DMS79 (cell line): ENCODE data around the gene SMAD3.

Source experiments
- DNase-seq: peaks from one replicate; lab custom pipeline; 2025; lab: John Stamatoyannopoulos, UW

The SMAD3 gene

DNA sequence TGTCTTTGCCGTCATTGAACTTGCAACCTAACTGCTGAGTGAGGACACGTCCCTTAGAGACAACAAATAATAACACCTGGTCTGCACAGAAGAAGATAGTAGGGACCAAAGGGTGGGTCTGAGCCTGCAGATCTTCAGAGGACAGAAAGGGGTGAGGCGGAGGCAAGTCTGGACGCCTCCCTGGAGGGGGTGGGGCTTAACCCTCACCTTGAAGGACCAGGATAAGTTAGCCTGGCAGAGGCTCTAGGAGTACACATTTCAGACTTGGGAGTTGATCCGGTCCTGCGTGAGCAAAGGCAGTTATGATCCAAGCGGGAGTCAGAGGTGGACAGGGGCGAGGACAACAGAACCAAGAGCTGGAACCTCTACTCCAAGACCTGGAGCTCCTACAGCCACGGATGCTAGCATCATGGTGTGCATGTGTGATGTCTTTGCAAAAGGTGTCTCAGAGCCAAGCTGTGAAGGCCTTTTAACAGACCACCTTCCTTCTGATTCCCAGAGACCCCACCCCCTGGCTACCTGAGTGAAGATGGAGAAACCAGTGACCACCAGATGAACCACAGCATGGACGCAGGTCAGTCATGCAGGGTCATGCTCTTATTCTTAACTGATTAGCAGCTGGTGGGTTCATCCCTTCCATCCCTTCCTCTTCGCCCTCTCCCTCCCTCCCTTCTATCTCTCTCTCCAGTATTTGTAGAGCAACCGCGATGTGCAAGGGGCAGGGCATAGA, 101.0 kb downstream of the SMAD3 start:
- DNase-seq = no peak

DNA sequence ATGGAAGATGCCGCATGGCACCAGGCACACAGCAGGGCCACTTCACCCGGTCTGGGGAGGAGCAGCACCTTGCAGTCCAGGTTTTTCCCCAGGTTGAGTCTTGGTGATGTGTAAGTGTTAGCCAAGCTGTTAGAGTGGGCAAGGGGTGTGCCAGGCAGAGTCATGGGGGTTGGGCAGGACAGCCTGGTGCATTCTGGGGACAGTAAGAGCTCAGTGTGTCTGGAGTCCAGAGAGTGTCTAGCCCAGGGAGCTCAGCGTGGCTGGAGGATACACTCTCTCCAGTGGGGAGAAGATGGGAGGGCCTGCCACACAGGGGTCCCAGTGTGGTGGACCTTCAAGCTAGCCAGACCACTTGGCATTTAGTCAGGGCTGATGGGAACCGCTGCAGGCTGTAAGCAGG, 101.7 kb downstream of the SMAD3 start:
- DNase-seq = no peak

DNA sequence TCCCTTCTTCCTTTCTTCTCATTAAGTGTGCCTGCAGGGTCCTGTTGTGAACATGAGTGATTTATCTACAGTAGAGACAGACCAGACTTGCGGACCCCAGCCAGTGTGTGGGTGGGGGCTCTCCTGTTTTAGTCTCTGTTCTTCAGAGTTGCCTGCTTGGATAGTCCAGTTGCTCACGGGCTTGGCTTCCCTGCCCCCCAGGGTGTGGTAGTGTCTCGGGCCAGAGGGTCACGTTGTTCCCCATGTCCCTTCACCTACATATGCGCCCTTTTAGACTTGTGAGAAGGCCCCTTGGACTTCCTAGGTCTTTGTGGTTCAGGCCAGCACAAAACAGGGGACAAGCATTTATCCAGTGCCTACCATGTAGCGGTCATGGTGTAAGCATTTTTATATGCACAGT, 103.3 kb downstream of the SMAD3 start:
- DNase-seq = no peak

DNA sequence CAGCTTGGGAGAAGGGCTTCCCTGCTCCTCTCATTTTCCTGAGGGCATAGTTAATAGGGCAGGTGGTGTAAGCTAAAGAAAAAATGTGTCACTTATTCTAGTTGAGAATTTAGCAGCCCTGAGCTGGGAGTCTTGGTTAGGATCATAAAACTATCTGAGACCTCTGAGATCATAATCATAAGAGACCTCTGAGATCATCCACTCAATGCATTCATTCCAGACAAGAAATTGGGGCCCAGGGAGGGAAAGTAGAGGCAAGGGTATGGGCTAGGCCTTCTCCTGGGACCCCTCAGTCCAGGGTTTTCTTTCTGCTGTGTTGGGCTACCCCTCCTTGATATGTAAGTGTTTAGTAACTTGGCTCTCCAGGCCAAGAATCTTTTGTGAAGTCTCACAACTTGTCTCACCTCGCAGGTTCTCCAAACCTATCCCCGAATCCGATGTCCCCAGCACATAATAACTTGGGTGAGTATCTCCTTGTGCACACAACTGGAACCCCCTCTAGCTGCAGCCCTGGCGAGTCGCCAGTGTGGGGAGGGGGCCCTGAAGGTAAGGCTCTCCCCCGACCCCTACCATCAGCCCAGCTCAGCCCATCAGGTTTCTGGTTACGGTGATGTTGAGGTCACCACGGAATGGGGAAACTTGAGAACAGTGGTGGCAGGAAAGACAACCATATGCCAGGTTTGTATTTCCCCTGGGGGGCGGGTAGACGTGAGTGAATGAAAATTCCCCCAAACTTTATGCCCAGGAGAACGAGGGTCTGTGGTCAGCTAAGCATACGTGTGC, 104.9 kb downstream of the SMAD3 start:
- DNase-seq = no peak

DNA sequence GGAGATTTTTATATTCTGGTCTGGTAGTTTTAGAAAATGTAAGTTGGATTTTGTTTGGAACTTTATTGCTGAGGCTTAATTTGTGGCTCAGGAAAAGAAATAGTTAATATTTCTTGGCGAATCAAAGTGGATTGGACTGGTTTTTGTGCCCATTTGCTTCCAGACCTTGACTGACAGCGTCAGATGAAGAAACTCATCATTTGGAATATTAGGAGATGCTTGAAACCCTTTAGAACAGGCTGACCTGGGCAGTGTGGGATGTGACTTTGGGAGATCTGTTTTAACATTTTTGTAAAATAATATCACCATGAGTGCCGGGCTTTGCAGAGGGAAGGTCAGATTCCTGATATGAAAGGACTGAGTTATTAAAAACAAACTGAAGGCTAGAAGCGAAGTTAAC, 106.1 kb downstream of the SMAD3 start:
- no peak for DNase-seq

DNA sequence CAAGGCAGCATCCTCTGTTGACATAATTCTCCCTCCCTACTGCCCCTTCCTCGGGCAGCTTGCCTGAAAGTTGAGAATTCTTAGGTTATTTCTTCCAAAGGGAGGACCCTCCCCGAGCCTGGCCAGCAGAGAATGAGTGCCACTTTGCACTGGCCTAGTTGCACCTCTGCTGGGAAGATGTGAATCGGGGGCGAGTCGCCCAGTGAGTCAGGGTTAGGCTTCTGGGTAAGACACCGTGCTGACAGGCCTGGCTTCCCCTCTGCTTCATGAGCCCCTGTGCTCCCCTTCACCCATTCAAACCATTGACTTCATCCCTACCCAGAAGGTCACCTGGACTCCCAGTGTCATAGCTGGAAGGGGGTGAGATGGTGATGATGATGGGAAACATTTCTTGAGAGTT, 106.8 kb downstream of the SMAD3 start:
- no peak for DNase-seq

DNA sequence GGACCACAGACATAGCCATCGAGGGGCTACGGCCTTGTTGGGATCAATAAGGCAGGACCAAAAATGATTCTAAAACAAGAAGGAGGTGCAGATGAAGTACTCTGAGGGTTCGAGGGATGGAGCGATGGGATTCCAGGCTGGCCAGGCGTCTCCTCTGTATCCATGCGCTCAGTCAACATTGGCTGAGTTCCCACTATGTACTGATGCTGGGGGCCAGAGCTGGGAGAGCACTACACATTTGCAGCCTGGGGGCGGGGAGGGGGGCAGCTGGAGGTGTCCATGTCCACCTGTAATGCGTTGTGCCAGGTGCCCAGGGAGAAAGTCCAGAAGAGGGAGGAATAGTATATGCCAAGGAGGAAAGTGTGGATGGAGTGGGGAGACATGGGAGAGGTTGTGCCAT, 107.6 kb downstream of the SMAD3 start:
- DNase-seq = no peak

DNA sequence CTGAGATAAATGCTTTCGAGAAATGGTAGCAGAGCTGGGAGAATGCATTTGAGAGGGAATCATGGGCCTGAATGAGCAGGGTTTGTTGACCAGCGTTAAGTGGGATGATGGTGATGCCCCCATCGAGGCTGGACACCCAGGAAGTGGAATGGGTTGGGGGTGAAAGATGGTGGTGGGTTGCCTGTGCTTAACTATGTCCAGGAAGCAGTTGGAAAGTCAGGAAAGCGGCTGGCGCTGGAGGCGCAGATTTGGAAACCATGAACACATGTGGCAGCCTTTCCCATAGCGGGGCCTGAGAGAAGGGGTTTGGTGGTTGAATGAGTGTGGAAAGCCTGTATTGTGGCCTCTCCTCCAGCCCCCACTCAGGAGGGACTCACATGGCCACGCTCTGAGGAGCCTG, 108.4 kb downstream of the SMAD3 start:
- DNase-seq = no peak

DNA sequence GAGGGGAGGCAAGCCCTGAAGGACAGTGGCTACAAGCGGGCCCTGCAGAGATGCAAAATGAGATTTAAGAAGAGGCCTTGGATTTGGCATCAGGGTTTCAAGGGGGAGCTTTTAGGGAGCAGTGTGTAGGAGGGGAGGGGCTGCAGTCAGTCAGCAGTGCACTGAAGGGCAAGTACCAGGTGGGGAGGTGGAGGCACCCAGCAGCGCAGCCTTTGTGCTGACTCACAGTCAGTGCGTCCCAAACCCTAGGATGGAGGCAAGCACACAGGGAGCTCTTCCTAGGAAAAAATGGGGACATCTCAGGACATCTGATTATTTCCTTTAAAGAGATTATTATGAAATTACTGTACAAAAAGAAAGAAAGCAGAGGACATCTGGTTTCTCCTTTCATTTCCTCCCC, 109.0 kb downstream of the SMAD3 start:
- DNase-seq = no peak

DNA sequence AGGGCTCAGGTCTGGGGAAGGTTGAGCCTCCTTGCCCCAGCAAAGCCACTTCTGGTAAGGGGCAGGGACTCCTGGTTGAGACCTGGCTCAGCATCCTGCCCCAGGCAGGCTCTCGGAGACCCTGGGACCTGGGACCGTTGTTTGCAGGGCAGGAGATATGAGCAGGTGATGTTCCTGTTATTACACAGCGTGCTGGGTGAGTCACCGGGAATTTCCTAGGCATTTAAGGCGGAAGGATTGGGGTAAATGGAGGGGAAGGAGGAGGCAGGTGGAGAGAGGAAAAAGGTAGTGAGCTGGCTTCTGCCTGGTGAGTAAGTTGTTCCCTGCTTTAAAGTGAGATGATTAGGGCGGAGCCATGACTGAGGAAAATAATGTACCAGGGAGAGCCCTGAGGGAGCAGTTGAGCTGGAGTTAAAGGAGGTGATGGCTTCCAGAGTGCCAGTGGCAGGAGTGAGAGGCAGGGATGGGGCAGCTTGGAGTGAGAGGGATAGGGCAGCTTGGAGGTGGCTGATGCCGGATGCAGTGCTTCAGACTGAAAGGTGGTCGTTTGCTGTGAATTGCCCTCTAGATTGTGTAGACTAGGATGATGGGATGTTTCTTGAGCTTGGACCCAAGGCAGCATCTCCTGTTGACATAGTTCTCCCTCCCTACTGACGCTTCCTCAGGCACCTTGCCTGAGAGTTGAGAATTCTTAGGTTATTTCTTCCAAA, 109.6 kb downstream of the SMAD3 start:
- no peak for DNase-seq

DNA sequence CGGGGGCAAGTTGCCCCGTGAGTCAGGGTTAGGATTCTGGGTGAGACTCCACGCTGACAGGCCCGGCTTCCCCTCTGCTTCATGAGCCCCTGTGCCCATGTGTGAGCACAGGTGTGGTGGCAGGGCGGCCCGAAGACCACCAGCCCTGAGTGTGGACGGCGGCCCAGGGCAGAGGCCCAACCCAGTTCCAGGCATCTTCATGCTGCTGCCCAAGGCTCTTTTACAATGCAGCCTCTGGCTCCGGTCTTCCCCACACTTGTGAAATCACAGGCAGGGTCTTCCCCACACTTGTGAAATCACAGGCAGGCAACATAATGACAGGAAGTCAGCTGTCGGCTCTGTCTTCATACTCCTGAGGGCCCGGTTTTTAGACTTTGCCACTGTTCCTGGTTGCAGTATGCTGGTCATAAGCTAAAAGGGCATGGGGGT, 110.3 kb downstream of the SMAD3 start:
- DNase-seq = no peak

DNA sequence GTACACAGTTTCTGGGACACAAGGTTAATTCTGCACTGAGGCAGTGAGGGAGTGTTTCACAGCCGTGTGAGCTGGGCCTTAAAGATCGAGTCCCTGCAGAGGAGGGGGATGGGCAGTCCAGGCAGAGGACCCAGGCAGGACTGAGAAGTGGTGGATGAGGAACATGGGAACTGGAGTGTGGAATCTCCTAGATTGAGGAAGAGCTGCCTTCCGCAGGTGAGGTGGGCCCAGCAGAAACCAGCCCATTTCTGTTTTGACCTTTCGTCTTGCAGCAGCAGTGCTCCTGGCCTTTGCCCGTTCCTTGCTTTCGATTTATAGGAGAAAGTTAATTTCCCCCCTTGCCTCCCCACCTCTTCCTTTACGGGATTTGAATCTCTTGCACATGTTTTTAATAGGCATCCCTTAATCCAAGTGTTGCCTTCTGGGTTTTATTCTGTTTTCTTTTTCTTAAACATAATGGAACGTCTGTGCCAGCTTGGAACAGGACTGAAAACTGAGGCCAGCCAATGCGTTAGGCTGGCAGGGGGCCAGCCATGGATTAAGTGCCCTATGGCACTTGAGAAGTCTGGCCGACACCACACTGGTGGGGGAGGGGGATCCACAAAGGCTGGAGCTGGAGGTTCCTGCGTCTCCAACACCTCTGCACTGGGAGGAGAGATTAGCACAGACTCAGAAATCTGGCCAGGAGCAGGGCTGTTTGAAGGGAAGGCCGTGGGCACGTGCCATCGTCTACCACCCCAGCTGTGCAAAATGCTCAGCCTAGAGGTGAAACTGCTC, 111.0 kb downstream of the SMAD3 start:
- DNase-seq = peak; percentile 27

DNA sequence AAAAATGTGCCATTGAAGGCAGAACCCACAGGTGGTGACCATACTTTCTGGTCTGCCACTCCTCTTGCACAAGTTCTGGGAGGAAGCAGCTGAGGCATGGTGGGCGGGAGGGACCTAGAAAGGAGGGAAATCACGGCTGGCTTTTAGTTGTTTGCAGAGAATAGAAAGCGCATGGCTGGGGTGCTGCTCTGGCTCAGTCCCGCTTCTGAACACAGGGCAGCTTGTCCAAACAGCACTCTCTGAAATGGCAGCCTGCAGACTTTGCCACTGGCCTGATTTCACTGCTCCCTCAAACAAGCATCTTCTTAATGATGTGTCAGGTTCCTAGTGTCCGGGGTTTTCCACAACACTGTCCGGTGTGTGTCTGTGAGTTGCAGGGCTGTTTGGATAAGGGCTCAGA, 112.3 kb downstream of the SMAD3 start:
- DNase-seq = no peak

DNA sequence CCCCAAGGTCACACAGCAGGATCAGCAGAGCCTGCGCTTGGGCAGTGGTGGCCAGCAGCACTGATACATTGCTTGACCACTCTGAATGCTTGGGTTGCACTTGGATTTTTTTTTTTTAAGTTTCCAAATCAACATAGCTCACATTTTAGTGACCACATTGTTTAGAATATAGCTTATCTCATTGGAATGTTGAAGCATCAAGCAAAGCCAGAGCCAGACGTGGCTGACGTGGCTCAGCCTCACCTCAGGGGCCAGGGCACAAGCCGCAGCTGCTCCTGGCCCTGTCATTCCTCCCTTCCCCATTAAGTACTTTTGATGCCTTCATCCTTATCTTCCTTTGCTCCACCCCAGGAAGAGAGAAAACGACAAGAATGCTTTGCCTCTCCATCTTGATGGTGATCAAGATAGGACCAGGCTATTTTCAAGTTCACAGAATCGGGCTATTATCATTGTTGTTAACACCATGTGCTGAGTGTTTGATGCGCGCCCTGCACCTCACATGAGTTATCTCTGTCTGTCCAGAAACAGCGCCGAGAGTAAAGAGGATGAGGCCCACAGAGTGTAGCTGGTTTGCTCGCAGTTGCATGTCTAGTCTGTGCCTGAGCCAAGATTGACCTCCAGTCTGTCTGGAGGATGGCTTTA, 113.3 kb downstream of the SMAD3 start:
- DNase-seq = no peak

DNA sequence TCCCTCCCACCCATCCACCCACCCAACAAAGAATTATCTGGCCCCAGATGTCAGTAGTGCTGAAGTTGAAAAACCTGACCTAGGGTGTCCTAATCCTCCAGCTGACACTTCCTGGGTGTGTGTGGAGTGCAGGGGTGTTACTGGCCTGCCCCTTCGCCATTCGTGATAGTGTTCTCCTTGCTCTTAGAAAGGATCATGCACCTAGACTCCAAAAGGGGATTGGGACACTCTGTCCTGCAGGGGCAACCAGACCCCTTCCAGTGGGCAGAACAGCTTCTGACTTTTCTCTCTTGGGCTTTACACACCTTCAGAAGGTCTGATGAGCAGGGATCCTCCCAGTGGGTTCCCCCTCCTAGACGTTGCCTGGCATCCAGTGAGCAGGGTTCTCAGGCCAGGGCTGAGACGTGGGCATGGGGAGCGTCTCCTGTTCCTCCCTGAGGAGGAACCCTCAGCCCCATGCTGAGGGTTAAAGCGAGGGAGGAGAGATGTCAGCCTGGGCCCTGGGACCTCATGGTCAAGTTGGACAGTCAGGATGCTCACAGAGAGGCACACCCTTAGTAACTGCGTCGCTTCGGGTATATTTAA, 114.1 kb downstream of the SMAD3 start:
- no peak for DNase-seq

DNA sequence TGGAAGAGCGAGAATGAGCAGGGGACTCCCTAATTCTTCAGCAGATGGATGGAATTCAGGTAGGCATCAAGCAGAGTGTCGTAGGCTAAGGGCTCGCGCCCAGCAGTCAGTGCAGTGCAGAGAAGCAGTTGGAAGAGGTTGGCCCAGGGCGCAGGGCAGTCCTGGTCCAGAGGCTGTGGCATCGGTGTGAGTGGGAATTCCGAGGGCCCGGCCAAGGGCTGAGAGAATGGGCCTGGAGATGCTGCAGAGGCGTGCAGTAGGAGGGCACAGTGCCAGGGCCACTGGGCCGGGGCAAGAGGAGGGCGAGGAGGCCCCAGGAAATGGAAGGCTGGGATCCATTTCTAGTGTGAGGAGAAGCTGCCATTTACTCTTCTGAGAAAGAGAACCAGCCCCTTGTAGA, 114.6 kb downstream of the SMAD3 start:
- DNase-seq = no peak

DNA sequence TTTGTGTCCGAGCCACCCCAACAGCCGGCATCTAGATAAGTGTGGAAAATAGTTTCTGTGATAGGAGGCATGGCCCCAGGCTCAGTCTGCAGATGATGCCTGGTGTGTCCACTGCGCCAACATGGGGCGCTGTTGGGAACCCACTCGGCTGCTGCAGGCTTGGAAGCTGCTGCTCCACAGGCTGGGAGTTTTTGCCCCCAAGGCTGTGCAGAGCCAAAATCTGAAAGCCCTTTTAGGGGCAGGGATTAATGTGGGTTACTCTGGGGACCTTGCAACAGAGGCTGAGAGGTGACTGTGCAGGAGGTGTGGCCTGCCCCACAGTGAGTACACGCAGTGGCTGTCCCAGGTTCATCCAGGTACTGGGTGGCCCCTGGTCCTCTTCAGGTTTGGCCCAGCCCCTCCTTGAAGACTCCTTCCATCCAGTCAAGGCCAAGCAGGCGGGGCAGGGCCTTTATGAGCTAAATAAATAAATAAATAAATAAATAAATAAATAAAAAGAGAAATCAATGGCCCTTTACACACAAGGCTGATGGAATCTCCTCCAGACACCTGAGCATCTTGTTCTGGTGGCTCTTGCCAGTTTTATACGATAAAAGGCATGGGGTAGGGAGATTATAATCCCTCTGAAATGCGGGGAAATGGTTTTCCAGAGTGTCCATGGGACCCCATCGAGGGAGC, 115.3 kb downstream of the SMAD3 start:
- DNase-seq = no peak

DNA sequence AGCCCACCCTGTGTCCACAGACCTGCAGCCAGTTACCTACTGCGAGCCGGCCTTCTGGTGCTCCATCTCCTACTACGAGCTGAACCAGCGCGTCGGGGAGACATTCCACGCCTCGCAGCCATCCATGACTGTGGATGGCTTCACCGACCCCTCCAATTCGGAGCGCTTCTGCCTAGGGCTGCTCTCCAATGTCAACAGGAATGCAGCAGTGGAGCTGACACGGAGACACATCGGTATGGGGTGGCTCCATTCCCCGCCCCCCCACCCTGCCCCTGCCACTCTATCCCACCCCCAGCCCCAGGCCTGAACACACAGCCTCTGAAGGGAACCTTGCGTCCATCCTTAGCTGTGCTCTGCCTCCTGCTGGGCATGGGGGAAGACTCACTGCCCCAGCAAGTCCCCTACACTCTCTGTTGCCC, 115.8 kb downstream of the SMAD3 start:
- DNase-seq = no peak

DNA sequence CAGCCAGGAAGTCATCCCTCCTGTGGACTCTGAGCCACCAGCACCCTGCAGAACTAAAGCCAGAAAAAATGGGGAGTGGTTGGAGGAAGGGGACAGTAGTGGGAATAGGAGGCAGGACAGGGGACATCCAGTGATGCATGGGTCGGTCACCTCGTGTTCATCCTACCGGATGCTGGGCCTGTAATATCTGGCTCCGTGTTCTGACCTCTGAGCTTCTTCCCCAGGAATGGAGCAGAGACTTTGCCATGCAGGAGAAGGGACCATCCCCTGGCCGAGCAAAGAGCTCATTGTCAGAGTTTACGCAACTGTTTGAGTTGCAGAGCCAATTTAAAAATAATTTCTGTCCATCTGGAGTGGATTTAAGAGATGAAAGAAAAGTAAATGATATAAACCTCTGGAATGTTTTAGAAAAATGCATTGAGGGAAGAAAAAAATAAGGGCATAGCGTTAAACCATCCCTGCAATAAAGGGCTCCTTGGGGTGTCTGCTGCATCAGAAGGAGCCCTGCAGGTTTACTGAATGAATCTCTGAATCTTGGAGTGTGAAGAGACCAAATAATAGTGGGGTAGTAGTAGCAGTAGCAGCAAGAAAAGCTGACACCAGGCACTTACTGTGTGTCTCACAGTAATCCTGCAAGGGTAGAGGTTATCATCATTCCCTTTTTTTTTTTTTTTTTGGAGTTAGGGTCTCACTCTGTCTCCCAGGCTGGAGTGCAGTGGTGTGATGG, 118.2 kb downstream of the SMAD3 start:
- DNase-seq = no peak
